T follicular helper cell (primary cell): ENCODE results near the gene ERC2.

Source experiments
- DNase-seq: peaks from one replicate; pipeline ENCODE4 v3.0.0-alpha.2; 2020; ENCODE audit warnings: low read depth

ERC2 gene

GRCh38 chr3:55477306-55478303 is 990.7 kb downstream of the ERC2 start:
- no peak for DNase-seq

DNA sequence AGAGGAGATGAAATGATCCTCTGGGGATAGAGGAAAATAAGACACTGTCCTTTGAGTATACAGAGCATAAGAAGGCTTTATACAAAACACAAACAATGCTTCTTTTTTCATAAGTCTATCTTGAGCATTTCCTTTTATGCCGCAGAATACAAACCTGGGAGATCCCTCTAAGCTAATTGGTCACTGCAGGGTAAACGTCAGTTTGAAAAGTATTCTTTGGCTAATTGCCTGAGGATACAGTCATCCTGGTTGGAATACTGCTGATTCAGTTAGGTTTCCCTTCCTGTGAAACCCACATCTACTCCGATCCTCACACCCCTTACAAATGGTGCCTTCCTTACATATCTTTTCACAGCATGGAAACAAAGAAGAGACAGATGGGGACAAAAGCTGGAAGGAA is 991.8 kb downstream of the ERC2 start:
- DNase-seq = no peak

GRCh38 chr3:55474213-55474632 is 994.0 kb downstream of the ERC2 start:
- no peak for DNase-seq

GRCh38 chr3:55473788-55474187 is 994.5 kb downstream of the ERC2 start:
- no peak for DNase-seq

- no peak for DNase-seq
These were observed 996.6 kb downstream of the ERC2 start for GRCh38 chr3:55471522-55472280.

DNA sequence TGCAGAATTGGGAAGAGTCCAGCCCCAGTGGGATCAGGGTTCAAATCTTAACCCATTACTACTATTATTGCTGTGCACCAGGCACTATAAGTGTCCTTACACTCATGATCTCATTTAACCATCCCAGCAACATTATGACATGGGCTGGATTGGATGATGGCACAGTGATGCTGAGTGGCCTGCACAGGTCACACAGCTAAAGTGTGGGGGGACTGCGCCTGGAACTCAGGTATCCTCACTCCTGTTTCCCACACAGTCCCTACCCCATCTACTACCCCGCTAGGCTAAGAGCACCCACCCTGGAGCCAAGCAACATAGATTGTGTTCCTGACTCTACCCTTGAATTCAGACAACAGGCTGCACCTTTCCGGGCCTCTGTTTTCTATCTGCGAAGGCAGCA is 997.2 kb downstream of the ERC2 start:
- no peak for DNase-seq

GRCh38 chr3:55469957-55470526 is 998.2 kb downstream of the ERC2 start:
- no peak for DNase-seq

DNA sequence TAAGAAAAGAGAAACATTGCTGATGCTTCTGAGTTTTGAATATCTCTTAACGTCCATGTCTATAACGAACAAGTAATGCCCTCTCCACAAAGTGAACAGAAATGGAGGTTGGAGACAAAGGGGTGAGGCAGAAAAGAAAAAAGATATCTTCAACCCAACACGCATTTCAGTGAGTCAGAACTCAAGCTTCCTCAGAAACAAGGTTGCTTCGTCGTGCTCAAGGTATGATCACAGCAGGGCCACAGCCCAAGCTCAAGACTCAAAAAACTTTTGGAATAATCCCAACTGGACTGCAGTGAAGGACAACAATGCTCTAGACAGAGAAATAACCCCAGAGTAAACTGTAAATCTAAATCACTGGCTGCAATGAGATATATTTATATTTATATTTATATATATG is 1000.0 kb downstream of the ERC2 start:
- DNase-seq = no peak

DNA sequence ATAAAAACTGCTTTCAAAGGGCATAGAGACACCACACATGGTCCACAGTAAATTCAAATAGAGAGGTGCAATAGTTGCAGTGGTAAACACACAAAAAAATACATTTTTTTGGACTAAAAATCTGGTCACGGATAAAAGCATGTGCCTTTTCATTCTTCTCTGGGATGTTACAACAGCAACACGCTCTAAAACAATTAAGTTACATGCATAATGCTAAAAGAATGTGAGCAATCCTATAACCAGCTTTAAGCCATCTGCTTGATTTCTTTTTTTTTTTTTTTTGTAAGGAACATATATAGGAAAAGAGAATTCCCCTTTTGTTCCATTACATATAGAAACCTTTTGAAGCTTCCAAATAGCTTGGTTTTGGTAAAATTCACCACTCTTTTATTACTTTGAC is 1001.2 kb downstream of the ERC2 start:
- DNase-seq = no peak

- no peak for DNase-seq
These were observed 1001.7 kb downstream of the ERC2 start for GRCh38 chr3:55466526-55466925.

GRCh38 chr3:55461896-55462295 is 1006.4 kb downstream of the ERC2 start:
- no peak for DNase-seq

- DNase-seq = no peak
These were observed 1008.4 kb downstream of the ERC2 start for GRCh38 chr3:55459838-55460237.
